Measurements from ENCODE around the gene ASTN2. TPM values are rescaled to one million over a fixed set of nuclear protein-coding genes. Genes with fewer than 3 reads are reported as not detected.

The ASTN2 gene
- total RNA-seq, 4 donors from 2014 or later, result 3.0 to 7.0 (median 5.2) TPM

DNA sequence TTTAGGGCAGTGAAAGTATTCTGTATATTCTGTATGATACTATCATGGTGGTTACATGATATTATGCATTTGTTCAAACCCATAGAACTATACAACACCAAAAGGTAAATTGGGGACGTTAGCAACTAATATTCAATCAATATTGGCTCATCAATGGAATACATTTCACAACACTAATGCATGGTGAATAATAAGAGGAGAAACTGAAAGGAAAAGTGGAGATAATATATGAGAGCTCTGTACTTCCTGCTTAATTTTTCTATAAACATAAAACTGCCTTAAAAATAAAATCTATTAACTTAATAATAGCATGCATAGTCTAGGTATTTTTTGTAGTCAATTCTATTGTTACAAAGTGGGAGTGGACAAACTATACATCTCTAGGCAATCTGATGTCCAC is 661.5 kb downstream of the ASTN2 start:
- WGBS, 2 donors (ENCODE audit: low coverage in 1 of 2), result 52 to 60% methylated on average over 1 of the region's 1 CpG
- H3K4me3 ChIP-seq, result no peak overlapping the region
- TF ChIP-seq POLR2AphosphoS5 (IDR thresholded peaks at IDR 0.05), result no peak
- TF ChIP-seq, protein P1, sequence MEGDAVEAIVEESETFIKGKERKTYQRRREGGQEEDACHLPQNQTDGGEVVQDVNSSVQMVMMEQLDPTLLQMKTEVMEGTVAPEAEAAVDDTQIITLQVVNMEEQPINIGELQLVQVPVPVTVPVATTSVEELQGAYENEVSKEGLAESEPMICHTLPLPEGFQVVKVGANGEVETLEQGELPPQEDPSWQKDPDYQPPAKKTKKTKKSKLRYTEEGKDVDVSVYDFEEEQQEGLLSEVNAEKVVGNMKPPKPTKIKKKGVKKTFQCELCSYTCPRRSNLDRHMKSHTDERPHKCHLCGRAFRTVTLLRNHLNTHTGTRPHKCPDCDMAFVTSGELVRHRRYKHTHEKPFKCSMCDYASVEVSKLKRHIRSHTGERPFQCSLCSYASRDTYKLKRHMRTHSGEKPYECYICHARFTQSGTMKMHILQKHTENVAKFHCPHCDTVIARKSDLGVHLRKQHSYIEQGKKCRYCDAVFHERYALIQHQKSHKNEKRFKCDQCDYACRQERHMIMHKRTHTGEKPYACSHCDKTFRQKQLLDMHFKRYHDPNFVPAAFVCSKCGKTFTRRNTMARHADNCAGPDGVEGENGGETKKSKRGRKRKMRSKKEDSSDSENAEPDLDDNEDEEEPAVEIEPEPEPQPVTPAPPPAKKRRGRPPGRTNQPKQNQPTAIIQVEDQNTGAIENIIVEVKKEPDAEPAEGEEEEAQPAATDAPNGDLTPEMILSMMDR (IDR thresholded peaks at IDR 0.05), result no peak
- no peaks in the 10 kb centered on the region for H3K4me1 ChIP-seq
- H3K9me3 ChIP-seq, result no peaks in the 10 kb centered on the region
- H3K27me3 ChIP-seq, result no peaks in the 10 kb centered on the region
- intact Hi-C loops (cut with DNase I; ENCODE audit: low total_unique reads) (no loop called here), in situ Hi-C loops (cut with MboI; ENCODE audit: low pct_ligation_motif_present in 1 of 4, low pct_unique_long_range_greater_than_20kb in 1 of 4, low sequenced_read_pairs in 3 of 4) (no loop called here)
- no peak for DNase-seq
- no peaks in the 10 kb centered on the region for H3K36me3 ChIP-seq
- no peak overlapping the region for H3K27ac ChIP-seq

DNA sequence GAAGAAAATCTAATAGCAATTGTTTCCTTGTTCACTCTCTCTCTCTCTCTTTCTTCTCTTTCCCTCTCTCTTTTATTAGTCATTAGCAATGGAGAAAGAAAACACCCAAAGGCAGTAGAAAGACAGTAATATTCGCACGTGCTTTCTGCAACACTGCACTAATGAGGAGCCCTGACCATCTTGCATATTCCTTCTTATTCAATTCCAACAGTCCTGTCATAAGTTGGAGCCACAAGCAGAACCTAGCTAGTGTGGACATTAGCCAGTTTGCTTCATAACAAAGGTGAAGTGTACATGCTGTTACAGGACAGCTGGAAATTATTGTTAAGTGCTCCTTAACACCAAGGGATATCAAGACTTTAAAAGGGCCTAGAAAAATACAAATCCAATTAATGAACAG is 664.3 kb downstream of the ASTN2 start:
- intact Hi-C loops (cut with DNase I; ENCODE audit: low total_unique reads), result no loop called here

DNA sequence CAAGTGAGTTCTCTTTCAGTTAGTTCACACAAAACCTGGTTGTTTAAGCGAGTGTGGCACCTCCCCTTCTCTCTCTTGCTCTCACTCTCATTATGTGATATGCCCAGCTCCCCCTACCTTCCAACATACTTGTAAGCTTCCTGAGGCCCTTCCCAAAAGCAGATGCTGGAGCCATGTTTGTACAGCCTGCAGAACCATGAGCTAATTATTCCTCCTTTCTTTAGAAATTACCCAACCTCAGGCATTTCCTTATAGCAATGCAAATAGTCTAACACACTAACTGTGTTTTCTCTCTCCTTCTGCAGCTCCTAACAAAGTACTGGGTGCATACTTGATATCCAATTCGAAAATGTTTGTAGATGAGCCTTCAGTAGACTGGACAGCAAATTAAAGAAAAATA is 665.1 kb downstream of the ASTN2 start:
- Histone ChIP-seq H3K36me3 (no peaks in the 10 kb centered on the region), H3K27ac (no peak overlapping the region), H3K4me1 (no peaks in the 10 kb centered on the region), H3K27me3 (no peaks in the 10 kb centered on the region), H3K4me3 (no peak overlapping the region), H3K9me3 (no peaks in the 10 kb centered on the region)
- in situ Hi-C loops (cut with MboI; ENCODE audit: low pct_ligation_motif_present in 1 of 4, low pct_unique_long_range_greater_than_20kb in 1 of 4, low sequenced_read_pairs in 3 of 4), result no loop called here
- intact Hi-C loops (cut with DNase I; ENCODE audit: low total_unique reads), result no loop called here
- TF ChIP-seq EP300 (IDR thresholded peaks at IDR 0.05; ENCODE audit: low read depth) (no peak), POLR2A (IDR thresholded peaks at IDR 0.05) (no peak), POLR2AphosphoS5 (IDR thresholded peaks at IDR 0.05) (no peak)
- TF ChIP-seq, protein P1 (IDR thresholded peaks at IDR 0.05), result no peak
- DNase-seq, result no peak
- WGBS, 2 donors (ENCODE audit: low coverage in 1 of 2), result 43 to 57% methylated on average over 2 of the region's 2 CpGs

More for the DNA sequence above, 664.3 kb downstream of the ASTN2 start:
- TF ChIP-seq EP300 (IDR thresholded peaks at IDR 0.05; ENCODE audit: low read depth), result no peak
- H3K9me3 ChIP-seq, result no peaks in the 10 kb centered on the region
- in situ Hi-C loops (cut with MboI; ENCODE audit: low pct_ligation_motif_present in 1 of 4, low pct_unique_long_range_greater_than_20kb in 1 of 4, low sequenced_read_pairs in 3 of 4), result no loop called here
- DNase-seq, result no peak
- H3K27ac ChIP-seq, result no peak overlapping the region
- whole genome bisulfite sequencing, 2 donors (ENCODE audit: low coverage in 1 of 2), result 85 to 93% methylated on average over 2 of the region's 2 CpGs
- H3K36me3 ChIP-seq, result no peaks in the 10 kb centered on the region
- H3K4me1 ChIP-seq, result no peaks in the 10 kb centered on the region
- no peaks in the 10 kb centered on the region for H3K27me3 ChIP-seq
- no peak overlapping the region for H3K4me3 ChIP-seq

DNA sequence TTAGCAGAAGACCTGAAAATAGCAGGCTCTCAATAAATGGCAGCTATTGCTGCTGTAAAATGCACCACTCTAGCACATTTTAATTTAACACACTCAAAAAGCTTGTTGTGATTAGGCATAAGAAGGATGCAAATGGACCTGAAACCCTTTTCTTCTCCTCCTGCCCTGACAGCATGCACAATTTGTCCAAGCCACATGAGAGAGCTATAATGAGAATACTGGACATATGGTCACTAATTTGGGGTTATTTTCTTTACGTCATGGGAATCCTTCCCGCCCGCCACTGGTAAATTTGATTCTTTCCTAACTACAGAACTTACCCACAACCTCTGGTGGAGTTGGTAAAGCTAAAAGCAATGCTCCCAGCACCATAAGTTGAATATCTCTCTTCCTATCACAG is 665.7 kb downstream of the ASTN2 start:
- no peak for TF ChIP-seq POLR2AphosphoS5 (IDR thresholded peaks at IDR 0.05)
- TF ChIP-seq EP300 (IDR thresholded peaks at IDR 0.05; ENCODE audit: low read depth), result no peak
- TF ChIP-seq POLR2A (IDR thresholded peaks at IDR 0.05), result no peak
- TF ChIP-seq, protein P1 (IDR thresholded peaks at IDR 0.05), result no peak
- Histone ChIP-seq H3K27me3 (no peaks in the 10 kb centered on the region), H3K9me3 (no peaks in the 10 kb centered on the region), H3K4me3 (no peak overlapping the region), H3K27ac (no peak overlapping the region), H3K4me1 (no peaks in the 10 kb centered on the region), H3K36me3 (no peaks in the 10 kb centered on the region)
- in situ Hi-C loops (cut with MboI; ENCODE audit: low pct_ligation_motif_present in 1 of 4, low pct_unique_long_range_greater_than_20kb in 1 of 4, low sequenced_read_pairs in 3 of 4) (no loop called here), intact Hi-C loops (cut with DNase I; ENCODE audit: low total_unique reads) (no loop called here)
- WGBS, 2 donors (ENCODE audit: low coverage in 1 of 2), result 90 to 96% methylated on average over 3 of the region's 3 CpGs
- no peak for DNase-seq

DNA sequence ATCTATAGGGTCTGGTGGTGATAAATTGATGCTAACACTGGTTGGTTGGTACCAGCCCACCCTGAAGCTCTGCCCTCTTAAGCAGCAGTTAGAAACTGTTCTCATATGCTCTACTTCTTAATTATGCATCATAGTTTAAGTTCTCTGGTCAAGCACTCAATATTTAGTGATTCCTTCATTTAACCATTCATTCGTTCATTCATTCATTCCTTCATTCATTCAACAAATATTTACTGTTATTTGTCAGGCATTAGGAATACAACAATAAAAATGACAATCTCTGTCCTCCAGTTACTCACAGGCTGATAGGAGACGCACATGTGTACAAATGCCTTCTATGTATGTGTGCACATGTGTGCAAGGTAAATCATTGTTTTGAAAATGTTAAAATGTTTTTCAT is 673.1 kb downstream of the ASTN2 start:
- peaks cover 0 to 2% (median 0%) of the 10 kb centered on the region in 4 donors for H3K4me1 ChIP-seq
- H3K4me3 ChIP-seq, result no peak overlapping the region
- in situ Hi-C loops (cut with MboI; ENCODE audit: low pct_ligation_motif_present in 1 of 4, low pct_unique_long_range_greater_than_20kb in 1 of 4, low sequenced_read_pairs in 3 of 4), result no loop called here
- 25 to 66% methylated on average over 1 to 2 of the region's 2 CpGs for WGBS, 2 donors (ENCODE audit: low coverage in 1 of 2)
- H3K27me3 ChIP-seq, result no peaks in the 10 kb centered on the region
- H3K27ac ChIP-seq, result no peak overlapping the region
- no peak for TF ChIP-seq EP300 (IDR thresholded peaks at IDR 0.05; ENCODE audit: low read depth)
- TF ChIP-seq, protein P1 (IDR thresholded peaks at IDR 0.05), result no peak
- no peak for TF ChIP-seq POLR2A (IDR thresholded peaks at IDR 0.05)
- no peaks in the 10 kb centered on the region for H3K9me3 ChIP-seq
- intact Hi-C loops (cut with DNase I; ENCODE audit: low total_unique reads), result no loop called here
- no peaks in the 10 kb centered on the region for H3K36me3 ChIP-seq
- DNase-seq, result no peak

All from transverse colon (tissue), 4 donors.